Endothelial cell of umbilical vein (primary cell): ENCODE results near the gene ST6GAL1. TPM values are rescaled to one million over a fixed set of nuclear protein-coding genes. Genes with fewer than 3 reads are reported as not detected.

Experiments
- BruUV-seq: library from RNA; stranded (reverse); fragments of 400-500 nt; replicated peaks from 2 replicates; lab custom pipeline; 2021; lab: Mats Ljungman, UMichigan
- CTCF ChIA-PET: fragments of 300-600, 350-600 bp; sonication (Branson Sonifier 250); formaldehyde crosslinking; loops from one replicate; lab custom pipeline; 2021; ENCODE audit warnings: antibody characterized with exemption, inconsistent platforms; lab: Charles Lee
- POLR2A ChIA-PET: fragments of 300-600, 350-600 bp; sonication (Branson Sonifier 250); formaldehyde crosslinking; loops from one replicate; lab custom pipeline; 2021; ENCODE audit warnings: antibody characterized with exemption, inconsistent platforms; lab: Charles Lee
- DNase-seq: peaks from one replicate; pipeline ENCODE4 v3.0.0-alpha.2; 2011; ENCODE audit warnings: low read depth, low spot score
- FAIRE-seq: peaks from 2 replicates; lab custom pipeline; 2011; peaks lifted over from hg19 to GRCh38; lab: Jason Lieb, UNC
- H2AFZ ChIP-seq: 2 replicates; pipeline ENCODE4 v1.6.0; 2012; ENCODE audit warnings: low read depth, low read length, control low read depth, inconsistent platforms
- H3K27ac ChIP-seq: 2 replicates; pipeline ENCODE4 v1.5.1; 2011; ENCODE audit warnings: low read depth, mild to moderate bottlenecking, control low read depth, low read length, moderate library complexity; ENCODE audit not compliant: insufficient read depth
- H3K27me3 ChIP-seq, 2 experiments: 2 replicates each; pipeline versions ENCODE4 v1.6.0 to v1.6.1; 2011; ENCODE audit warnings: low read length in 2 of 2, mixed read lengths in 1 of 2; ENCODE audit not compliant: control insufficient read depth in 2 of 2, insufficient read depth in 2 of 2
- H3K36me3 ChIP-seq, 2 experiments: 2 replicates in 1 of 2; 3 replicates in 1 of 2; pipeline ENCODE4 v1.5.1; 2011; ENCODE audit warnings: low read length in 2 of 2, mild to moderate bottlenecking in 1 of 2, moderate library complexity in 1 of 2; ENCODE audit not compliant: control insufficient read depth in 2 of 2, insufficient read depth in 2 of 2; ENCODE audit errors: extremely low read depth in 1 of 2
- H3K4me1 ChIP-seq: 3 replicates; pipeline ENCODE4 v1.5.1; 2011; ENCODE audit warnings: mild to moderate bottlenecking, low read length; ENCODE audit not compliant: control insufficient read depth, insufficient read depth; ENCODE audit errors: extremely low read depth
- H3K4me2 ChIP-seq: 2 replicates; pipeline ENCODE4 v1.6.1; 2011; ENCODE audit warnings: low read length, control low read depth, mixed read lengths; ENCODE audit not compliant: insufficient read depth
- H3K4me3 ChIP-seq, 3 experiments: fragments of 200-600 bp in 1 of 3; sonication (generic), shearing (Covaris generic) in 1 of 3; replicated peaks in 1 of 3; 2 replicates each; pipeline ENCODE4 v1.5.1; 2011 to 2016; ENCODE audit warnings: control low read depth in 3 of 3, low read length in 3 of 3, mild to moderate bottlenecking in 2 of 3, inconsistent platforms in 1 of 3, low read depth in 1 of 3, moderate library complexity in 1 of 3; ENCODE audit not compliant: insufficient read depth in 1 of 3
- H3K79me2 ChIP-seq: 2 replicates; pipeline ENCODE4 v1.6.0; 2012; ENCODE audit warnings: low read length, inconsistent platforms; ENCODE audit not compliant: control insufficient read depth, insufficient read depth
- H3K9ac ChIP-seq: replicated peaks from 2 replicates; pipeline ENCODE3; 2011; ENCODE audit warnings: low read length, control low read depth; ENCODE audit not compliant: insufficient read depth; ENCODE audit errors: extremely low read depth
- H3K9me1 ChIP-seq: replicated peaks from 3 replicates; pipeline ENCODE4 v1.6.0; 2011; ENCODE audit warnings: mild to moderate bottlenecking, low read length; ENCODE audit not compliant: control insufficient read depth, insufficient read depth; ENCODE audit errors: extremely low read depth
- H3K9me3 ChIP-seq: replicated peaks from 2 replicates; pipeline ENCODE4 v1.5.1; 2012; ENCODE audit warnings: low read length, inconsistent platforms; ENCODE audit not compliant: control insufficient read depth, insufficient read depth
- H4K20me1 ChIP-seq: replicated peaks from 2 replicates; pipeline ENCODE3; 2011; ENCODE audit warnings: mild to moderate bottlenecking, low read length; ENCODE audit not compliant: control insufficient read depth, insufficient read depth; ENCODE audit errors: extremely low read depth
- EZH2 ChIP-seq: IDR thresholded peaks from 2 replicates; pipeline ENCODE4 v1.6.1; 2012; ENCODE audit warnings: borderline replicate concordance, low read depth, mild to moderate bottlenecking, moderate library complexity, low read length, inconsistent platforms; ENCODE audit not compliant: severe bottlenecking
- FOS ChIP-seq: IDR thresholded peaks from 2 replicates; pipeline ENCODE4 v1.6.1; 2011; ENCODE audit warnings: mild to moderate bottlenecking, low read length, moderate library complexity, borderline replicate concordance; ENCODE audit not compliant: insufficient read depth
- GATA2 ChIP-seq: IDR thresholded peaks from 2 replicates; pipeline ENCODE4 v1.7.0; 2011; ENCODE audit warnings: low read depth, mild to moderate bottlenecking, moderate library complexity, mixed read lengths, low read length; ENCODE audit not compliant: insufficient read length, insufficient read depth
- JUN ChIP-seq: IDR thresholded peaks from 2 replicates; pipeline ENCODE4 v1.6.1; 2011; ENCODE audit warnings: borderline replicate concordance, low read depth; ENCODE audit not compliant: insufficient read length, insufficient read depth
- MYC ChIP-seq: IDR thresholded peaks from one replicate; pipeline ENCODE4 v1.6.1; 2011; ENCODE audit warnings: mild to moderate bottlenecking, low read depth, low read length
- POLR2A ChIP-seq: IDR thresholded peaks from 2 replicates; pipeline ENCODE4 v1.6.1; 2012; ENCODE audit warnings: low read depth, mild to moderate bottlenecking, control low read depth, low read length
- POLR2AphosphoS5 ChIP-seq: IDR thresholded peaks from 2 replicates; pipeline ENCODE4 v1.6.1; 2012; ENCODE audit warnings: low read depth, mild to moderate bottlenecking, control low read depth, low read length, moderate library complexity; ENCODE audit not compliant: insufficient read depth
- dilution Hi-C: fragments of 300-500 bp; cut with MboI; formaldehyde crosslinking; loops from one replicate; pipeline ENCODE4 v1.15.0; 2019; ENCODE audit warnings: low sequenced_read_pairs; ENCODE audit not compliant: extremely low pct_ligation_motif_present
- intact Hi-C: fragments of 100-400 bp; cut with micrococcal nuclease; formaldehyde crosslinking; loops from one replicate; pipeline ENCODE4 v1.10.0; 2022
- polyA plus RNA-seq, 4 experiments: library from polyadenylated mRNA; depleted of rRNA in 3 of 4; stranded (reverse) in 3 of 4; unstranded in 1 of 4; fragments of >200 nt; gene quantifications; 2 replicates each; pipeline versions ENCODE4 v1.2.1 to v1.2.3, GENCODE V29; 2011 to 2012; ENCODE audit warnings: missing spikeins in 1 of 4
- total RNA-seq: library from RNA; stranded (reverse); gene quantifications from 2 replicates; pipeline ENCODE4 v1.2.3, GENCODE V29; 2021
- TF ChIP-seq, protein P1 (sequence below), 2 donors: IDR thresholded peaks; 1 replicate in 1 of 2; 2 replicates in 1 of 2; pipeline ENCODE4 v1.5.1; 2011; ENCODE audit warnings: low read length in 2 of 2, mild to moderate bottlenecking in 2 of 2, moderate library complexity in 2 of 2, control low read depth in 1 of 2, inconsistent platforms in 1 of 2, low read depth in 1 of 2; ENCODE audit not compliant: insufficient read depth in 1 of 2; ENCODE audit errors: extremely low read depth in 1 of 2
- TF ChIP-seq, protein P2 (sequence below): IDR thresholded peaks from 2 replicates; pipeline ENCODE4 v1.6.1; 2011; ENCODE audit not compliant: insufficient read depth, insufficient read length

The ST6GAL1 gene
- total and polyA plus RNA-seq, 2 donors (not counting 3 experiments of a cell fraction or from before 2014, with no cell fraction given) = 63.9 to 101 TPM

DNA sequence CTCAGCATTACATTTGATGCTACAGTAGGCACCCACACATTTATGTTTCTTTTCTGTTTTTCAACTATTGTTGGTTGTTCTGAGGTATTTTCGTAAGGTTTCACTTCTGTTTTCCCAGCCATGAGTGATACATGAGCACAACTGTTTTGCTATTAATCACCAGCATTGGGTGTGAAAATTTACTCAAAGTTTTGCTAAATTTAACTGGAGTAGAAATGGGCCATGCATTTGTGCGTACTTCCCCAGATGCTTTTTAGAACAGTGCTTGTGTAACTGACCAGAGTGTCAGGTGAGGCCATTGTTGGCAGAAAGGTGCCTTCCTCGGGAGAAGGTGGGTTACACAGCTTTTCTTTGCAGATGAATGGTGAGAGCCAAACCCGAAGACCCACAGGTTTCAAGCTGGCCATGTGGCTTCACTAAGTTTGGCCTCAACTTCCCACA is 70.4 kb downstream of the ST6GAL1 start:
- H3K27me3 ChIP-seq = no peaks in the 10 kb centered on the region
- dilution Hi-C loops = no loop called here
- peaks cover 0 to 18% of the 10 kb centered on the region in 2 experiments for H3K36me3 ChIP-seq
- CTCF ChIA-PET = no interaction called here
- DNase-seq (no peak), FAIRE-seq (no peak)
- H3K9me1 ChIP-seq = no peaks in the 10 kb centered on the region
- no TSS peak for BruUV-seq
- H3K9ac ChIP-seq = no peak overlapping the region
- H2AFZ ChIP-seq = no peak overlapping the region
- peaks cover 5% of the 10 kb centered on the region for H3K4me1 ChIP-seq
- intact Hi-C loops = no loop called here
- POLR2A ChIA-PET = no interaction called here
- TF ChIP-seq, protein P1, sequence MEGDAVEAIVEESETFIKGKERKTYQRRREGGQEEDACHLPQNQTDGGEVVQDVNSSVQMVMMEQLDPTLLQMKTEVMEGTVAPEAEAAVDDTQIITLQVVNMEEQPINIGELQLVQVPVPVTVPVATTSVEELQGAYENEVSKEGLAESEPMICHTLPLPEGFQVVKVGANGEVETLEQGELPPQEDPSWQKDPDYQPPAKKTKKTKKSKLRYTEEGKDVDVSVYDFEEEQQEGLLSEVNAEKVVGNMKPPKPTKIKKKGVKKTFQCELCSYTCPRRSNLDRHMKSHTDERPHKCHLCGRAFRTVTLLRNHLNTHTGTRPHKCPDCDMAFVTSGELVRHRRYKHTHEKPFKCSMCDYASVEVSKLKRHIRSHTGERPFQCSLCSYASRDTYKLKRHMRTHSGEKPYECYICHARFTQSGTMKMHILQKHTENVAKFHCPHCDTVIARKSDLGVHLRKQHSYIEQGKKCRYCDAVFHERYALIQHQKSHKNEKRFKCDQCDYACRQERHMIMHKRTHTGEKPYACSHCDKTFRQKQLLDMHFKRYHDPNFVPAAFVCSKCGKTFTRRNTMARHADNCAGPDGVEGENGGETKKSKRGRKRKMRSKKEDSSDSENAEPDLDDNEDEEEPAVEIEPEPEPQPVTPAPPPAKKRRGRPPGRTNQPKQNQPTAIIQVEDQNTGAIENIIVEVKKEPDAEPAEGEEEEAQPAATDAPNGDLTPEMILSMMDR (IDR thresholded peaks at IDR 0.05; ENCODE audit: extremely low read depth in 1 of 2, insufficient read depth in 1 of 2, low read depth in 1 of 2, low read length in 2 of 2) = no peak
- no peak for TF ChIP-seq MYC
- TF ChIP-seq POLR2A = no peak
- TF ChIP-seq, protein P2, sequence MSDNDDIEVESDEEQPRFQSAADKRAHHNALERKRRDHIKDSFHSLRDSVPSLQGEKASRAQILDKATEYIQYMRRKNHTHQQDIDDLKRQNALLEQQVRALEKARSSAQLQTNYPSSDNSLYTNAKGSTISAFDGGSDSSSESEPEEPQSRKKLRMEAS = no peak
- no peak overlapping the region for H3K27ac ChIP-seq
- H3K4me3 ChIP-seq = no peak overlapping the region
- H4K20me1 ChIP-seq = no peaks in the 10 kb centered on the region
- no peaks in the 10 kb centered on the region for H3K9me3 ChIP-seq
- no peak overlapping the region for H3K4me2 ChIP-seq
- no peaks in the 10 kb centered on the region for H3K79me2 ChIP-seq

DNA sequence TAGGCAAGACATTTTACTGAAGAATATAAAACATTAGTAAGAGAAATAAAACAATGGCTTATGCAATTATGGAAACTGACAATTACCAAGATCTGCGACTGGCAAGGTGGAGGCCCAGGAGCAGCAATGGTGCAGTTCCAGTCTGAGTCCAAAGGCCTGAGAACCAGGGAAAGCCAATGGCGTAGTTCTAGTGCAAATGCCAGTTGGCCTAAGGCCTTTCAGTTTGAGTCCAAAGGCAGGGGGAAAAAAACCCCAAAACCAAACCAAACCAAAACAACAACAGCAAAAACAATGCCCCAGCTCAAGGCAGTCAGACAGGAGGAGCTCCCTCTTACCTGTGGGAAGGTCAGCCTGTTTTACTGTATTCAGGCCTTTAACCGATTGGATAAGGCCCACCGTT is 72.6 kb downstream of the ST6GAL1 start:
- H3K4me2 ChIP-seq = no peak overlapping the region
- TF ChIP-seq, protein P2 = no peak
- TF ChIP-seq FOS (no peak), JUN (no peak), POLR2AphosphoS5 (no peak), POLR2A (no peak), GATA2 (no peak), MYC (no peak), EZH2 (no peak)
- TF ChIP-seq, protein P1 (IDR thresholded peaks at IDR 0.05; ENCODE audit: extremely low read depth in 1 of 2, insufficient read depth in 1 of 2, low read depth in 1 of 2, low read length in 2 of 2) = no peak
- no peaks in the 10 kb centered on the region for H3K79me2 ChIP-seq
- H3K4me1 ChIP-seq = peaks cover 5% of the 10 kb centered on the region
- H2AFZ ChIP-seq = no peak overlapping the region
- no peak for FAIRE-seq
- dilution Hi-C loops = no loop called here
- H4K20me1 ChIP-seq = no peaks in the 10 kb centered on the region
- H3K4me3 ChIP-seq = no peak overlapping the region
- no peak for DNase-seq
- H3K27me3 ChIP-seq = no peaks in the 10 kb centered on the region
- no peaks in the 10 kb centered on the region for H3K9me1 ChIP-seq
- H3K27ac ChIP-seq = no peak overlapping the region
- CTCF ChIA-PET = interaction anchor here (1.5 kb wide), 1 partner anchor 9 kb away, joined by 3 read pairs; no protein-coding TSS in a partner anchor
- H3K36me3 ChIP-seq = peaks cover 0 to 16% of the 10 kb centered on the region in 2 experiments
- no peak overlapping the region for H3K9ac ChIP-seq
- intact Hi-C loops = no loop called here
- POLR2A ChIA-PET = no interaction called here
- no TSS peak for BruUV-seq
- H3K9me3 ChIP-seq = no peaks in the 10 kb centered on the region
